ENCODE measurements around the gene RUNX1. TPM values are rescaled to one million over a fixed set of nuclear protein-coding genes. Genes with fewer than 3 reads are reported as not detected.
A peak's percentile ranks its signal among the peaks of the same experiment; 100 is the strongest.

RUNX1 gene
- polyA plus RNA-seq, 1 experiment: 20.9 TPM

GRCh38 chr21:34768326-34768725 is 280.8 kb downstream of the RUNX1 start:
- no peak for DNase-seq (ENCODE audit: low read depth, low spot score)
- POLR2A ChIA-PET: no interaction called here
- Histone ChIP-seq H3K9me3 (ENCODE audit: control insufficient read depth, insufficient read depth, low read length) (no peaks in the 10 kb centered on the region), H3K27me3 (ENCODE audit: control insufficient read depth, insufficient read depth, low read length) (no peaks in the 10 kb centered on the region), H3K27ac (ENCODE audit: low read depth, low read length) (no peak overlapping the region), H3K4me3 (ENCODE audit: low read depth, low read length) (no peak overlapping the region)
- CTCF ChIA-PET: no interaction called here
- TF ChIP-seq CTCF (IDR thresholded peaks at IDR 0.05; ENCODE audit: low read depth, low read length): no peak

DNA sequence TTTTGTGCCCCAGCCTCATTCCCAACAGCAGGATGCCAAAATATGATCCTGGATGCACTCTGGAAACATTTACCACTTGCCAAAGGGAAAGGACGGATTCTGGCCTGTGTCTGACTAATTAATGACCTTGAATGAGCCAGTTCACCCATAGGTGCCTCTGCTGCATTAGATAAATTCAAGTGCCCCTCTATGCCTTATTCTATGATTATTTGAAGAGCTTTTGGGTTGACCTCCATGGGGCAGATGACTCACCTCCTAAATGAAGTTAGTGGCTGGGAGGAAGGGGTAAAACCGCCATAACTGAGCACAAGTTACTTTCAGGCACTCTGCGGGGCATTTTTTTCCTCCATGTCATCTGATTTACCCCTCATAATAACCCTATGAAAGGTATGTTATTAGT is 282.2 kb downstream of the RUNX1 start:
- Histone ChIP-seq H3K9me3 (ENCODE audit: control insufficient read depth, insufficient read depth, low read length) (no peaks in the 10 kb centered on the region), H3K27ac (ENCODE audit: low read depth, low read length) (no peak overlapping the region), H3K4me3 (ENCODE audit: low read depth, low read length) (no peak overlapping the region), H3K27me3 (ENCODE audit: control insufficient read depth, insufficient read depth, low read length) (no peaks in the 10 kb centered on the region)
- ChIA-PET POLR2A (no interaction called here), CTCF (interaction anchor here (0.6 kb wide), 1 partner anchor 21 kb away, joined by 4 read pairs; no protein-coding TSS in a partner anchor)
- no peak for TF ChIP-seq CTCF (IDR thresholded peaks at IDR 0.05; ENCODE audit: low read depth, low read length)
- DNase-seq (ENCODE audit: low read depth, low spot score): no peak

DNA sequence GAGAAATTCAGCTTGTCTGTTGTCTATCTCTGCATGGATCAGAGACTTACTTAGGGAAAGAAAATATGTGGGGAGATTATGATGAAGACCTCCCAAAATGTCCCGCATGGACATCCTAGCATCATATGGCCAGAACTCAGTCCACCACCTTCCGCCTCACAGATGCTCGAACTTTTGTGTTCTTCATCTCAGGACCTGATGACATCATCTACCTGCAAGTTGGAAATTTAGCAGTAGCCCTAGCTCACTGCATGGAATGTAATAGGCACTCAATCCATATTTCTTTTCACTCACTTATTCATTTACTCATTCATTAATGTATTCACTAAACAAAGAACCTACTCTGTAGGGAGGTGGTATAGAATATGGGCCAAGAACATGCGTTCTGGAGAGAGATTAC is 283.5 kb downstream of the RUNX1 start:
- CTCF ChIA-PET: interaction anchor here (1.1 to 1.5 kb wide), 3 partner anchors 8 to 20 kb away, joined by 3 to 7 read pairs (median 3); no protein-coding TSS in a partner anchor
- POLR2A ChIA-PET: no interaction called here
- TF ChIP-seq CTCF (IDR thresholded peaks at IDR 0.05; ENCODE audit: low read depth, low read length): no peak

GRCh38 chr21:34764715-34765284 is 284.3 kb downstream of the RUNX1 start:
- POLR2A ChIA-PET: no interaction called here
- CTCF ChIA-PET: interaction anchor here (1.1 to 1.5 kb wide), 3 partner anchors 9 to 19 kb away, joined by 3 to 7 read pairs (median 3); no protein-coding TSS in a partner anchor
- DNase-seq (ENCODE audit: low read depth, low spot score): no peak
- no peaks in the 10 kb centered on the region for H3K27me3 ChIP-seq (ENCODE audit: control insufficient read depth, insufficient read depth, low read length)
- no peak for TF ChIP-seq CTCF (IDR thresholded peaks at IDR 0.05; ENCODE audit: low read depth, low read length)
- H3K9me3 ChIP-seq (ENCODE audit: control insufficient read depth, insufficient read depth, low read length): no peaks in the 10 kb centered on the region
- no peak overlapping the region for H3K4me3 ChIP-seq (ENCODE audit: low read depth, low read length)
- no peak overlapping the region for H3K27ac ChIP-seq (ENCODE audit: low read depth, low read length)

More for the DNA sequence above, 283.5 kb downstream of the RUNX1 start:
- no peak for DNase-seq (ENCODE audit: low read depth, low spot score)
- Histone ChIP-seq H3K9me3 (ENCODE audit: control insufficient read depth, insufficient read depth, low read length) (no peaks in the 10 kb centered on the region), H3K27ac (ENCODE audit: low read depth, low read length) (no peak overlapping the region), H3K4me3 (ENCODE audit: low read depth, low read length) (no peak overlapping the region), H3K27me3 (ENCODE audit: control insufficient read depth, insufficient read depth, low read length) (no peaks in the 10 kb centered on the region)

DNA sequence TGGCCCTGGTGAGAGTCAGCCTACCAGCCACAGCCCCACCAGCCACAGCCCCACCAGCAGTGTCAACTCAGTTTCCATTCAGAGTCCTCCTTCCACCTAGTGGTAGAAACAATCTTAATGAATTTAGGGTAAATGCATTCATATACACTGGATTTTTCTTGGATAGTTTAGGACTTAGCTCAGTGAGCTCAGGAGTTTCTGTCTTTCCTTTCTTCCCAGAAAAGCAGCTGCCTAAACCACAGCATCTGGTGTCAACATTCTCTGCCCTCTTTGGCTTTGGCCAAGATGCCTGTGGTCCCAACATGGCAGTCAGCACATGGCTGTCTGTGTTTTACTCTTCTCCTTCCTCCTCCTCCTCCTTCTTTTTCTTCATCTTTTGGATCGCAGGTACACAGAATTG is 286.3 kb downstream of the RUNX1 start:
- DNase-seq (ENCODE audit: low read depth, low spot score): peak; percentile 52
- no peaks in the 10 kb centered on the region for H3K9me3 ChIP-seq (ENCODE audit: control insufficient read depth, insufficient read depth, low read length)
- CTCF ChIA-PET: interaction anchor here (4.2 kb wide), 1 partner anchor 17 kb away, joined by 31 read pairs; no protein-coding TSS in a partner anchor
- no peak overlapping the region for H3K27ac ChIP-seq (ENCODE audit: low read depth, low read length)
- H3K27me3 ChIP-seq (ENCODE audit: control insufficient read depth, insufficient read depth, low read length): no peaks in the 10 kb centered on the region
- POLR2A ChIA-PET: interaction anchor here (1.5 kb wide), 1 partner anchor 45 kb away, joined by 4 read pairs; no protein-coding TSS in a partner anchor
- peak; percentile 33 for TF ChIP-seq CTCF (IDR thresholded peaks at IDR 0.05; ENCODE audit: low read depth, low read length)
- no peak overlapping the region for H3K4me3 ChIP-seq (ENCODE audit: low read depth, low read length)

Data from AG04450 (cell line).